HEK293 (cell line): ENCODE results near the gene RMDN3.

Experiments
- CTCF ChIA-PET: fragments of 350-600 bp; formaldehyde crosslinking; extraction: SDS; loops from one replicate; lab custom pipeline; 2021; ENCODE audit warnings: antibody characterized with exemption; lab: Yijun Ruan, JAX
- POLR2A ChIA-PET: fragments of 300-600 bp; formaldehyde crosslinking; extraction: SDS; loops from one replicate; lab custom pipeline; 2020; ENCODE audit warnings: antibody characterized with exemption, inconsistent platforms; lab: Yijun Ruan, JAX
- H3K27ac ChIP-seq: fragments of 200-500 bp; sonication (Bioruptor generic); 2 replicates; pipeline ENCODE4 v1.5.1; 2014; ENCODE audit warnings: low read depth, low read length, control low read depth, inconsistent platforms; ENCODE audit errors: extremely low read depth
- H3K36me3 ChIP-seq, 2 experiments: fragments of 200-500 bp in 1 of 2; sonication (Bioruptor generic) in 1 of 2; 1 replicate in 1 of 2; 2 replicates in 1 of 2; pipeline ENCODE4 v1.5.1; 2014 to 2017; ENCODE audit warnings: inconsistent platforms in 2 of 2, low read length in 2 of 2; ENCODE audit not compliant: control insufficient read depth in 2 of 2, insufficient read depth in 1 of 2
- H3K4me1 ChIP-seq: fragments of 200-500 bp; sonication (Bioruptor generic); 2 replicates; pipeline ENCODE4 v1.5.1; 2014; ENCODE audit warnings: mild to moderate bottlenecking, low read length, inconsistent platforms; ENCODE audit not compliant: control insufficient read depth, insufficient read depth
- H3K4me3 ChIP-seq: 2 replicates; pipeline ENCODE4 v1.5.1; 2011; ENCODE audit warnings: low read depth, mild to moderate bottlenecking, control low read depth, low read length, moderate library complexity
- H3K9me3 ChIP-seq: fragments of 200-500 bp; sonication (Bioruptor generic); 2 replicates; pipeline ENCODE4 v1.5.1; 2014; ENCODE audit warnings: low read depth, low read length, inconsistent platforms; ENCODE audit not compliant: control insufficient read depth, insufficient read depth
- GLIS2 ChIP-seq: fragments of 450-650 bp; formaldehyde crosslinking; IDR thresholded peaks from 2 replicates; pipeline ENCODE4 v1.5.1; 2016; ENCODE audit warnings: missing biosample characterization, missing genetic modification characterization
- INSM2 ChIP-seq: fragments of 450-650 bp; formaldehyde crosslinking; IDR thresholded peaks from 2 replicates; pipeline ENCODE4 v1.5.1; 2016; ENCODE audit warnings: missing biosample characterization, missing genetic modification characterization
- KLF17 ChIP-seq: fragments of 450-650 bp; formaldehyde crosslinking; IDR thresholded peaks from 2 replicates; pipeline ENCODE4 v1.5.1; 2016; ENCODE audit warnings: missing biosample characterization, missing genetic modification characterization
- KLF7 ChIP-seq: fragments of 450-650 bp; formaldehyde crosslinking; IDR thresholded peaks from 2 replicates; pipeline ENCODE4 v1.5.1; 2016; ENCODE audit warnings: missing biosample characterization, missing genetic modification characterization, borderline replicate concordance
- KLF8 ChIP-seq: fragments of 450-650 bp; formaldehyde crosslinking; IDR thresholded peaks from 2 replicates; pipeline ENCODE4 v1.5.1; 2016; ENCODE audit warnings: missing biosample characterization, missing genetic modification characterization
- PRDM2 ChIP-seq: fragments of 450-650 bp; formaldehyde crosslinking; IDR thresholded peaks from 2 replicates; pipeline ENCODE4 v1.5.1; 2016; ENCODE audit warnings: missing biosample characterization, missing genetic modification characterization, borderline replicate concordance
- REPIN1 ChIP-seq: fragments of 450-650 bp; formaldehyde crosslinking; IDR thresholded peaks from 2 replicates; pipeline ENCODE4 v1.5.1; 2017; ENCODE audit warnings: missing biosample characterization, missing genetic modification characterization, low read depth
- TCF7L2 ChIP-seq: IDR thresholded peaks from 2 replicates; pipeline ENCODE4 v1.6.1; 2011; ENCODE audit warnings: low read depth, mild to moderate bottlenecking, inconsistent platforms, low read length, moderate library complexity, borderline replicate concordance
- ZBTB49 ChIP-seq: fragments of 450-650 bp; formaldehyde crosslinking; IDR thresholded peaks from 2 replicates; pipeline ENCODE4 v1.5.1; 2016; ENCODE audit warnings: missing biosample characterization, missing genetic modification characterization, low read depth
- ZBTB6 ChIP-seq: fragments of 450-650 bp; formaldehyde crosslinking; IDR thresholded peaks from 2 replicates; pipeline ENCODE4 v1.5.1; 2017; ENCODE audit warnings: missing biosample characterization, missing genetic modification characterization
- ZNF133 ChIP-seq: fragments of 450-650 bp; formaldehyde crosslinking; IDR thresholded peaks from 2 replicates; pipeline ENCODE4 v1.5.1; 2016; ENCODE audit warnings: missing biosample characterization, missing genetic modification characterization
- ZNF138 ChIP-seq: fragments of 450-650 bp; formaldehyde crosslinking; IDR thresholded peaks from 2 replicates; pipeline ENCODE4 v1.5.1; 2016; ENCODE audit warnings: missing biosample characterization, missing genetic modification characterization, borderline replicate concordance
- ZNF174 ChIP-seq: fragments of 450-650 bp; formaldehyde crosslinking; IDR thresholded peaks from 2 replicates; pipeline ENCODE4 v1.5.0; 2017; ENCODE audit warnings: missing biosample characterization, mild to moderate bottlenecking, missing genetic modification characterization
- ZNF223 ChIP-seq: fragments of 450-650 bp; formaldehyde crosslinking; IDR thresholded peaks from 2 replicates; pipeline ENCODE4 v1.5.1; 2016; ENCODE audit warnings: missing biosample characterization, missing genetic modification characterization
- ZNF302 ChIP-seq: fragments of 450-650 bp; formaldehyde crosslinking; IDR thresholded peaks from 2 replicates; pipeline ENCODE4 v1.5.1; 2016; ENCODE audit warnings: missing biosample characterization, missing genetic modification characterization, low read depth
- ZNF311 ChIP-seq: fragments of 450-650 bp; formaldehyde crosslinking; IDR thresholded peaks from 2 replicates; pipeline ENCODE4 v1.5.1; 2017; ENCODE audit warnings: missing biosample characterization, missing genetic modification characterization, borderline replicate concordance
- ZNF324 ChIP-seq: fragments of 450-650 bp; formaldehyde crosslinking; IDR thresholded peaks from 2 replicates; pipeline ENCODE4 v1.5.1; 2016; ENCODE audit warnings: missing biosample characterization, missing genetic modification characterization
- ZNF366 ChIP-seq: fragments of 450-650 bp; formaldehyde crosslinking; conservative IDR thresholded peaks from 2 replicates; pipeline ENCODE4 v1.5.1; 2016; ENCODE audit warnings: missing biosample characterization, missing genetic modification characterization
- ZNF513 ChIP-seq: fragments of 450-650 bp; IDR thresholded peaks from 2 replicates; pipeline ENCODE4 v1.5.1; 2018; ENCODE audit warnings: missing biosample characterization, missing genetic modification characterization
- ZNF654 ChIP-seq: fragments of 450-650 bp; formaldehyde crosslinking; IDR thresholded peaks from 2 replicates; pipeline ENCODE4 v1.5.1; 2016; ENCODE audit warnings: low read depth, missing biosample characterization, missing genetic modification characterization
- ZNF704 ChIP-seq: fragments of 450-650 bp; formaldehyde crosslinking; IDR thresholded peaks from 2 replicates; pipeline ENCODE4 v1.5.1; 2016; ENCODE audit warnings: missing biosample characterization, missing genetic modification characterization
- ZSCAN23 ChIP-seq: fragments of 450-650 bp; formaldehyde crosslinking; IDR thresholded peaks from 2 replicates; pipeline ENCODE4 v1.5.1; 2016; ENCODE audit warnings: missing biosample characterization, missing genetic modification characterization
- ZXDB ChIP-seq: fragments of 450-650 bp; formaldehyde crosslinking; IDR thresholded peaks from 2 replicates; pipeline ENCODE4 v1.5.1; 2016; ENCODE audit warnings: missing biosample characterization, missing genetic modification characterization

Gene RMDN3

GRCh38 chr15:40746916-40747418, 8.1 kb downstream of the RMDN3 start:
- H3K4me1 ChIP-seq: no peaks in the 10 kb centered on the region
- CTCF ChIA-PET: interaction anchor here (0.5 to 3.2 kb wide), 13 partner anchors 10 to 248 kb away, joined by 3 to 16 read pairs (median 4); partner anchors contain the start of gene SPINT1
- TF ChIP-seq ZXDB (tag by site-specific recombination): no peak
- no peak for TF ChIP-seq TCF7L2
- TF ChIP-seq ZBTB6: peak; percentile 61
- 0 out of 2 replicates have a peak, but pooled peaks have one; percentile 22 for TF ChIP-seq ZNF324 (tag by site-specific recombination)
- no peak for TF ChIP-seq KLF7 (tag by site-specific recombination)
- no peak for TF ChIP-seq ZNF704 (tag by site-specific recombination)
- no peak for TF ChIP-seq KLF8
- no peak for TF ChIP-seq ZNF174 (tag by site-specific recombination)
- no peak for TF ChIP-seq ZNF654 (tag by site-specific recombination)
- no peak for TF ChIP-seq ZNF133 (tag by site-specific recombination)
- no peak for TF ChIP-seq ZNF302 (tag by site-specific recombination)
- no peak for TF ChIP-seq ZSCAN23 (tag by site-specific recombination)
- no peak for TF ChIP-seq ZNF366
- no peak; the same call in 1 of the 2 replicates for TF ChIP-seq KLF17 (tag by site-specific recombination)
- TF ChIP-seq REPIN1 (tag by site-specific recombination): no peak
- no peak for TF ChIP-seq PRDM2 (tag by site-specific recombination)
- no peak for TF ChIP-seq ZNF311 (tag by site-specific recombination)
- TF ChIP-seq GLIS2 (tag by site-specific recombination): no peak
- no peak for TF ChIP-seq ZNF138 (tag by site-specific recombination)
- no peak for TF ChIP-seq ZNF223
- no peak for TF ChIP-seq ZNF513 (tag by site-specific recombination)
- no peak for TF ChIP-seq INSM2
- TF ChIP-seq ZBTB49 (tag by site-specific recombination): no peak

More at GRCh38 chr15:40746916-40747418, 8.1 kb downstream of the RMDN3 start:
- no peaks in the 10 kb centered on the region for H3K9me3 ChIP-seq
- POLR2A ChIA-PET: interaction anchor here (0.7 to 0.8 kb wide), 3 partner anchors 53 to 227 kb away, joined by 3 to 5 read pairs (median 4); no protein-coding TSS in a partner anchor
- peaks cover 9 to 61% of the 10 kb centered on the region in 2 experiments; a peak in 2 of 3 replicates for H3K36me3 ChIP-seq
- no peak overlapping the region for H3K27ac ChIP-seq
- no peak overlapping the region for H3K4me3 ChIP-seq
